ENCODE results near the gene ECHDC1.

Gene ECHDC1

GRCh38 chr6:127319686-127320085, 23.7 kb downstream of the ECHDC1 start:
- Histone ChIP-seq H3K27ac (no peak overlapping the region), H3K4me3 (no peak overlapping the region), H3K27me3 (no peaks in the 10 kb centered on the region), H3K9me3 (no peaks in the 10 kb centered on the region), H3K4me1 (peaks cover 0 to 3% (median 0%) of the 10 kb centered on the region in 4 donors), H3K36me3 (peaks cover under 1 to 7% (median 3%) of the 10 kb centered on the region in 3 donors)
- intact Hi-C loops (cut with DNase I; ENCODE audit: low total_unique reads) = no loop called here
- TF ChIP-seq CTCF (IDR thresholded peaks at IDR 0.05) = no peak
- no peak for DNase-seq

DNA sequence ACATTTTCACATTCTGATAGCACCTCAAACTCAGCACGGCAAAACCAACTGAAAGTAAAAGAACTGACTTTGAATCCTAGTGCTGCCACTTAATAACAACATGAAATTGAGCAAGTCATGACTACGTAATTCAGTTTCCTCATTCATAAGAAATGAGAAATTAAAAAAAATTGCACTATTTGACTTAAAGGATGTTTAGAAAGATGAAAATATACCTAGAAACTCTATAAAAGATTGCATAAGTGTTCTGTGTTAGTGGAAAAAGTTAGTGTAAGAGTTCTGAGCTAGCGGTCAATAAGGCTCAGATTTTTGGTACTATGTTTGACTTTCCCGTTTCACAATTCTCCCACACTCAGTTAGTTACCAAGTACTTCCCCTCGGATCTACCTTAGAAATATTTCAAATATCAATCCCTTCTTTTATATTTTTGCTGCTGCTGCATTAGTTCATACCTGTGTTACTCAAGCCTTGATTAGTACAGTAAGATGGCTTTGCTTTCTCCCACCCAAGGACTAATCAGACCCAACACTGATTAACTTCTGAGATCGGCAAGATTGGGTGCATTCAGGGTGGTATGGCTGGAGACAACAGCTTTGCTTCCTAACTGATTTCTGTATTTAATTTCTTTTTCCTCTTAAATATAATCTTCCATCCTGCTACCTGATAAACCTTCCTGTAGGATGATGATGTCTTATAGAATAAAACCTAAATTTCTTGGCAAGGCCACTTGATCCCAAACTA, 25.9 kb downstream of the ECHDC1 start:
- H3K36me3 ChIP-seq = peaks cover 0 to 22% (median 0%) of the 10 kb centered on the region in 3 donors
- peaks cover 0 to 3% (median 0%) of the 10 kb centered on the region in 4 donors for H3K4me1 ChIP-seq
- no peaks in the 10 kb centered on the region for H3K27me3 ChIP-seq
- DNase-seq = no peak
- H3K4me3 ChIP-seq = no peak overlapping the region
- H3K9me3 ChIP-seq = no peaks in the 10 kb centered on the region
- intact Hi-C loops (cut with DNase I; ENCODE audit: low total_unique reads) = no loop called here
- TF ChIP-seq CTCF (IDR thresholded peaks at IDR 0.05) = no peak
- no peak overlapping the region for H3K27ac ChIP-seq

DNA sequence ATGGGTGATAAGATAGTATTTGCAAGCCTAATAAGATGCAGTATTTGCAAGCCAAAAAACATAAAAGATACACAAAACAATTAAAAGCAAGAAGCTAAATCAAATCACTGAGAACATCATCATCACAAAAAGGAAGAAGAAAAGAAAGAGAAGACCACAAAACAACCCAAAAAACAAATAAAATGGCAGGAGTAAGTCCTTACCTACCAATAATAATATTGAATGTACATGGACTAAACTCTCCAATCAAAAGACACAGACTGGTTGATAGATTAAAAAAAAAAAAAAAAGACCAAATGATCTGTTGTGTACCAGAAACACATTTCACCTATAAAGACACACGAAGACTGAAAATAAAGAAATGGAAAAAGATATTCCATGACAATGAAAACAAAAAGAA, 37.7 kb downstream of the ECHDC1 start:
- no peak for DNase-seq
- no peak for TF ChIP-seq CTCF (IDR thresholded peaks at IDR 0.05)
- Histone ChIP-seq H3K4me1 (peaks cover 0 to 12% (median 2%) of the 10 kb centered on the region in 4 donors), H3K27ac (no peak overlapping the region), H3K4me3 (no peak overlapping the region), H3K27me3 (no peaks in the 10 kb centered on the region), H3K9me3 (peaks cover 0 to 16% (median 0%) of the 10 kb centered on the region in 3 donors), H3K36me3 (peaks cover 0 to 11% (median 4%) of the 10 kb centered on the region in 3 donors)
- intact Hi-C loops (cut with DNase I; ENCODE audit: low total_unique reads) = no loop called here

DNA sequence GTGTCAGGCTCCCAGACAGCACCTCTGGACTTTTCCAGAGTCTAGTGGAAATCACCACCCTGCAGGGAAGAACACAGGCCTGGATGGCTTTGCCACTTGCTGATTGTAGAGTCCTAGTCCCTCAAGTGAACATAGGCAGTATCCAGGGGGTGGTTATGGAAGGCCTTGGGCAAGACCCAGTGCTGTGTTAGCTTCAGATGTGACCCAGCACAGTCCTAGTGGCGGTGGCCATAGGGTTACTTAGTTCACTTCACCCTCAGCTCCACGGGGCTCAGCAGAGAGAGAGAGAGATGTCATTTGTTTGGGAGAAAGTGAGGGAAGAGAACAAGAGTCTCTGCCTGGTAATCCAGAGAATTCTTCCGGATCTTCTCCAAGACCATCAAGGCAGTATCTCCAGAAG, 39.5 kb downstream of the ECHDC1 start:
- Histone ChIP-seq H3K27ac (no peak overlapping the region), H3K4me1 (peaks cover 0 to 22% (median 6%) of the 10 kb centered on the region in 4 donors), H3K36me3 (no peaks in the 10 kb centered on the region), H3K4me3 (no peak overlapping the region), H3K27me3 (no peaks in the 10 kb centered on the region), H3K9me3 (peaks cover 0 to 16% (median 0%) of the 10 kb centered on the region in 3 donors)
- no peak for DNase-seq
- intact Hi-C loops (cut with DNase I; ENCODE audit: low total_unique reads) = loop anchor here (5.0 kb wide), 1 partner anchor 233 kb away; no protein-coding TSS in a partner anchor
- TF ChIP-seq CTCF (IDR thresholded peaks at IDR 0.05) = no peak

DNA sequence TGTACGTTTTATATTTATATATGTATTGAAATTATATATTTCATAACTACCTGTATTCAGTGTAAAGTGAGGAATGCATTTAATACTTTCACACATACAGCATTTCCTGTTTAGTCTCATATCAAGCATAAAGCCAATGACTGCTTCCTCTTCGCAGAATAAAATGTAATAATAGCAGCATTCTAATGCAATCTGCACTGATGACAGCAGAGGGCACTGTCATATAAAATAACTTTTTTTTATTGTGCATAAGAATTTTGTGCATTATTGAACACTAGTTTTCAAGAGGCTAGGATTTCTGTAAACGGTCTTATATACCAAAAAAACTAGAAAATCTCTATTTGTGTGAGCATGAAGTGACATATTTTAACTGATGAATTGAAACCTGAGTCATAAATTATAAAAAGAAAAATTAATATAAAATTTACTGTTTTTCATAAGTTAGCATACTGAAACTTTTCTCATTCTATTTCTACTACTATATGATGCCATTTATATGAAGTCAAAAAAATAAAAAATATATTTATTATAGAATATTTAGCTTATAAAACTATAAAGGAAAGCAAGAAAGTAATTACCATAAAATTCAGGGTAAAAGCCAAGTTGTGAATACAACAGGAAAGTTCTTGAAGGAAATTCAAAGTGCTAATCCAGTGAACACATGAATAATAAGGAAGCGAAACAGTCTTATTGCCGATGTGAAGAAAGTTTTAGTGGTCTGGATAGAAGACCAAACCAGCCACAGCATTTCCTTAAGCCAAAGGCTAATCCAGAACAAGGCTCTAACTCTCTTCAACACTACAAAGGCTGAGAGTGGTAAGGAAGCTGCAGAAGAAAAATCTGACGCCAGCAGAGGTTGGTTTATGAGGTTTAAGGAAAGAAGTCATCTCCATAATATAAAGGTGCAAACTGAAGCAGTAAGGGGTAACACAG, 40.4 kb downstream of the ECHDC1 start:
- Histone ChIP-seq H3K4me3 (no peak overlapping the region), H3K4me1 (peaks cover 0 to 22% (median 6%) of the 10 kb centered on the region in 4 donors), H3K27me3 (no peaks in the 10 kb centered on the region), H3K36me3 (no peaks in the 10 kb centered on the region), H3K9me3 (peaks cover 0 to 8% (median 0%) of the 10 kb centered on the region in 3 donors), H3K27ac (no peak overlapping the region)
- peak in 1 of 2 donors; percentile 48 for DNase-seq
- peak; percentile 67 to 74 for TF ChIP-seq CTCF (IDR thresholded peaks at IDR 0.05)
- intact Hi-C loops (cut with DNase I; ENCODE audit: low total_unique reads) = loop anchor here (5.0 kb wide), 1 partner anchor 234 kb away; no protein-coding TSS in a partner anchor

Data from tibial artery (tissue), 4 donors.